A673 (cell line): ENCODE results near the gene CABLES2. TPM values are rescaled to one million over a fixed set of nuclear protein-coding genes. Genes with fewer than 3 reads are reported as not detected.
A peak's percentile ranks its signal among the peaks of the same experiment; 100 is the strongest.

Experiments used
- BruUV-seq: library from RNA; stranded (reverse); fragments of 400-500 nt; replicated peaks from 2 replicates; lab custom pipeline; 2021; lab: Mats Ljungman, UMichigan
- CTCF ChIA-PET: fragments of 300-600 bp; sonication (Branson Sonifier 250); formaldehyde crosslinking; loops from one replicate; lab custom pipeline; 2022; ENCODE audit warnings: antibody characterized with exemption; lab: Charles Lee
- POLR2A ChIA-PET: fragments of 300-600 bp; sonication (Branson Sonifier 250); formaldehyde crosslinking; loops from one replicate; lab custom pipeline; 2022; ENCODE audit warnings: antibody characterized with exemption; ENCODE audit not compliant: low non-redundant PET; lab: Charles Lee
- DNase-seq: peaks from one replicate; pipeline ENCODE4 v3.0.0-alpha.2; 2015; ENCODE audit warnings: low spot score
- H3K27ac ChIP-seq: fragments of 200-600 bp; sonication (generic); 2 replicates; pipeline ENCODE4 v1.5.1; 2016; ENCODE audit warnings: mixed run types, low read depth, mild to moderate bottlenecking, mixed read lengths, antibody characterized with exemption, low read length; ENCODE audit not compliant: poor library complexity, severe bottlenecking
- H3K27me3 ChIP-seq: fragments of 200-600 bp; sonication (generic); replicated peaks from 2 replicates; pipeline ENCODE4 v1.6.1; 2017; ENCODE audit warnings: mixed run types, low read depth, mild to moderate bottlenecking, mixed read lengths, antibody characterized with exemption, low read length; ENCODE audit not compliant: insufficient read depth, poor library complexity
- H3K36me3 ChIP-seq: fragments of 200-600 bp; sonication (generic); 2 replicates; pipeline ENCODE4 v1.6.1; 2016; ENCODE audit warnings: mixed run types, mild to moderate bottlenecking, mixed read lengths, antibody characterized with exemption, low read length; ENCODE audit not compliant: insufficient read depth, poor library complexity, severe bottlenecking
- H3K4me1 ChIP-seq: fragments of 200-600 bp; sonication (generic); 2 replicates; pipeline ENCODE4 v1.6.1; 2017; ENCODE audit warnings: mixed run types, mild to moderate bottlenecking, mixed read lengths, antibody characterized with exemption, low read length; ENCODE audit not compliant: insufficient read depth, poor library complexity, severe bottlenecking
- H3K4me3 ChIP-seq: fragments of 200-600 bp; sonication (generic); 2 replicates; pipeline ENCODE4 v1.5.1; 2016; ENCODE audit warnings: low read depth, mixed run types, mild to moderate bottlenecking, mixed read lengths, low read length; ENCODE audit not compliant: poor library complexity, severe bottlenecking
- H3K9me3 ChIP-seq: fragments of 200-600 bp; sonication (generic); 2 replicates; pipeline ENCODE4 v1.6.1; 2016; ENCODE audit warnings: mixed run types, low read depth, mild to moderate bottlenecking, mixed read lengths, antibody characterized with exemption, low read length; ENCODE audit not compliant: poor library complexity, severe bottlenecking
- EZH2 ChIP-seq: fragments of 200-600 bp; sonication (generic); IDR thresholded peaks from 2 replicates; pipeline ENCODE4 v1.6.1; 2017; ENCODE audit warnings: borderline replicate concordance, low read depth, mild to moderate bottlenecking, mixed read lengths, antibody characterized with exemption, low read length; ENCODE audit not compliant: poor library complexity, severe bottlenecking
- intact Hi-C: fragments of 100-400 bp; cut with micrococcal nuclease; formaldehyde crosslinking; loops from one replicate; pipeline ENCODE4 v1.10.0; 2022; ENCODE audit not compliant: unreplicated experiment
- total RNA-seq: library from RNA; stranded (reverse); gene quantifications from 2 replicates; pipeline ENCODE4 v1.2.3, GENCODE V29; 2021
- TF ChIP-seq, protein P1 (sequence below): fragments of 300-800, 200-600 bp; sonication (generic); conservative IDR thresholded peaks from 2 replicates; pipeline ENCODE4 v1.5.1; 2017; ENCODE audit warnings: low read depth, mild to moderate bottlenecking, antibody characterized with exemption, low read length, moderate library complexity, mixed read lengths

CABLES2 gene
- total RNA-seq, 1 experiment from 2014 or later = 11.8 TPM

- no peaks in the 10 kb centered on the region for H3K36me3 ChIP-seq
- ChIA-PET POLR2A (no interaction called here), CTCF (no interaction called here)
- intact Hi-C loops = no loop called here
- TF ChIP-seq, protein P1, sequence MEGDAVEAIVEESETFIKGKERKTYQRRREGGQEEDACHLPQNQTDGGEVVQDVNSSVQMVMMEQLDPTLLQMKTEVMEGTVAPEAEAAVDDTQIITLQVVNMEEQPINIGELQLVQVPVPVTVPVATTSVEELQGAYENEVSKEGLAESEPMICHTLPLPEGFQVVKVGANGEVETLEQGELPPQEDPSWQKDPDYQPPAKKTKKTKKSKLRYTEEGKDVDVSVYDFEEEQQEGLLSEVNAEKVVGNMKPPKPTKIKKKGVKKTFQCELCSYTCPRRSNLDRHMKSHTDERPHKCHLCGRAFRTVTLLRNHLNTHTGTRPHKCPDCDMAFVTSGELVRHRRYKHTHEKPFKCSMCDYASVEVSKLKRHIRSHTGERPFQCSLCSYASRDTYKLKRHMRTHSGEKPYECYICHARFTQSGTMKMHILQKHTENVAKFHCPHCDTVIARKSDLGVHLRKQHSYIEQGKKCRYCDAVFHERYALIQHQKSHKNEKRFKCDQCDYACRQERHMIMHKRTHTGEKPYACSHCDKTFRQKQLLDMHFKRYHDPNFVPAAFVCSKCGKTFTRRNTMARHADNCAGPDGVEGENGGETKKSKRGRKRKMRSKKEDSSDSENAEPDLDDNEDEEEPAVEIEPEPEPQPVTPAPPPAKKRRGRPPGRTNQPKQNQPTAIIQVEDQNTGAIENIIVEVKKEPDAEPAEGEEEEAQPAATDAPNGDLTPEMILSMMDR = no peak
- no peak for TF ChIP-seq EZH2
- no peak overlapping the region for H3K4me3 ChIP-seq
- no TSS peak for BruUV-seq
- no peak overlapping the region for H3K27ac ChIP-seq
- no peak for DNase-seq
- no peaks in the 10 kb centered on the region for H3K4me1 ChIP-seq
- H3K27me3 ChIP-seq = no peaks in the 10 kb centered on the region
- no peaks in the 10 kb centered on the region for H3K9me3 ChIP-seq
Observed at GRCh38 chr20:62353289-62354030, 53.6 kb downstream of the CABLES2 start.

DNA sequence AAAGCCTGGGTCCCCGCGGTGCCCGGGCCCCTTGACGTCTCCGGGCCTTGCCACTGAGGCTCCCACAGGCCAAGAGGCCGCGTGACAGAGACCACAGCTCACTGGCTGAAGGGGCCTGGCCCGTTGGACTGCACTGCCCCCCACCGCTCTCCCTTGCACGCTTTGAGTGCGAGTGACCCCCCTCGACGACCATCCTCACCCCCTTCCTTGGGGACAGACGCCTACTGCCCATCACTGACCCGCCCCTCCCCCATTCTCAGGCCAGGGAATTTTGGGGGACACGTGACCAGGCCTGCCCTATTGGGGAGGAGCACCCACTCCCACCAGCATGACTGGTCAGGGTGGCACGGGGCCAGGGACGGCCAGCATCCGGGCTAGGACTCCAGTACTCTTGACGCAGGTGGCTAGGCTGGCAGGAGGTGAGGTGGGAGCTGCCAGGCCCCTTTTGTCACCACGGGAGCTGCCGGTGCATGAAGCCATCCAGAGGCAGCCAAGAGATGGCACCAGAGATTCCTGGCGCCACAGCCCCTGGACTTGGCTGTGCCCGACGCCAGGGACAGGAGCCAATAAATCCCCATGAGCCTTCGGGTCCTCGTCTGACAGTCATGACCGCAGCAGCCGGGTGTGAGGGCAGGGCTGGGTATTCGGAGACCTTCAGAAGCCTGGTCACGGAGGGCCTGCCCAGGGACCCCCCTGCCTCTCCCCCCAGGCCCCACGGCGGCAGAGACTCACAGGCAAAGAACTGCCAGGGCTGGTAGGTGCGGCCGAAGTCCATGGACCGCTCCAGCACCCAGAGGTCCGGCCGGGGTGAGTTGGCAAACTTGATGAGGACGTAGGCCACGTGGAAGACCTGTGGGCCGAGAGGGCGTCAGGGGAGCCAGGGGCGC, 54.4 kb downstream of the CABLES2 start:
- DNase-seq = peak; percentile 70
- H3K4me1 ChIP-seq = no peaks in the 10 kb centered on the region
- H3K36me3 ChIP-seq = no peaks in the 10 kb centered on the region
- no TSS peak for BruUV-seq
- H3K27me3 ChIP-seq = no peaks in the 10 kb centered on the region
- H3K9me3 ChIP-seq = no peaks in the 10 kb centered on the region
- intact Hi-C loops = no loop called here
- POLR2A ChIA-PET = no interaction called here
- CTCF ChIA-PET = no interaction called here
- H3K4me3 ChIP-seq = no peak overlapping the region
- no peak overlapping the region for H3K27ac ChIP-seq
- TF ChIP-seq, protein P1 = peak; percentile 47; the same call in 1 of the 2 replicates
- no peak for TF ChIP-seq EZH2

- no peak overlapping the region for H3K27ac ChIP-seq
- ChIA-PET CTCF (no interaction called here), POLR2A (no interaction called here)
- BruUV-seq = no TSS peak
- TF ChIP-seq EZH2 = no peak
- TF ChIP-seq, protein P1 = no peak
- intact Hi-C loops = no loop called here
- no peak for DNase-seq
- H3K9me3 ChIP-seq = no peaks in the 10 kb centered on the region
- H3K4me3 ChIP-seq = no peak overlapping the region
- no peaks in the 10 kb centered on the region for H3K4me1 ChIP-seq
- no peaks in the 10 kb centered on the region for H3K36me3 ChIP-seq
- no peaks in the 10 kb centered on the region for H3K27me3 ChIP-seq
Observed at GRCh38 chr20:62351469-62352401, 55.4 kb downstream of the CABLES2 start.
